Fibroblast of peridontal ligament (primary cell): Measurements from ENCODE around the gene LSM14A.

Source experiments
- DNase-seq: peaks from one replicate; pipeline ENCODE4 v3.0.0-alpha.2; 2010; ENCODE audit errors: extremely low read depth

LSM14A gene

GRCh38 chr19:34255546-34255945 is 83.2 kb downstream of the LSM14A start:
- DNase-seq = no peak

GRCh38 chr19:34256835-34257558 is 84.7 kb downstream of the LSM14A start:
- peak; percentile 85 for DNase-seq

- DNase-seq = no peak
These were observed 85.2 kb downstream of the LSM14A start for GRCh38 chr19:34257559-34257924.

GRCh38 chr19:34259367-34260095 is 87.2 kb downstream of the LSM14A start:
- DNase-seq = no peak

GRCh38 chr19:34260771-34261173 is 88.5 kb downstream of the LSM14A start:
- peak; percentile 58 for DNase-seq

- DNase-seq = no peak
These were observed 89.2 kb downstream of the LSM14A start for GRCh38 chr19:34261334-34262109.

GRCh38 chr19:34263745-34264237 is 91.5 kb downstream of the LSM14A start:
- no peak for DNase-seq

GRCh38 chr19:34265221-34265650 is 92.9 kb downstream of the LSM14A start:
- no peak for DNase-seq

GRCh38 chr19:34269081-34269480 is 96.8 kb downstream of the LSM14A start:
- DNase-seq = no peak

- DNase-seq = no peak
These were observed 97.2 kb downstream of the LSM14A start for GRCh38 chr19:34269489-34269888.

- peak; percentile 54 for DNase-seq
These were observed 97.8 kb downstream of the LSM14A start for GRCh38 chr19:34269968-34270621.

- no peak for DNase-seq
These were observed 100.8 kb downstream of the LSM14A start for GRCh38 chr19:34273121-34273520.

GRCh38 chr19:34274284-34274826 is 102.1 kb downstream of the LSM14A start:
- no peak for DNase-seq

- peak; percentile 97 for DNase-seq
These were observed 102.7 kb downstream of the LSM14A start for GRCh38 chr19:34274827-34275625.

GRCh38 chr19:34275705-34276104 is 103.4 kb downstream of the LSM14A start:
- no peak for DNase-seq

- DNase-seq = no peak
These were observed 104.3 kb downstream of the LSM14A start for GRCh38 chr19:34276614-34277013.

- DNase-seq = no peak
These were observed 104.9 kb downstream of the LSM14A start for GRCh38 chr19:34277244-34277643.

GRCh38 chr19:34278783-34279182 is 106.5 kb downstream of the LSM14A start:
- no peak for DNase-seq
